Mammary epithelial cell (primary cell): ENCODE data around the gene MED27.

Experiments used
- CTCF ChIP-seq, 2 donors: IDR thresholded peaks in 1 of 2; conservative IDR thresholded peaks in 1 of 2; 2 replicates each; pipeline ENCODE4 v1.5.1; 2011 to 2012; ENCODE audit warnings: inconsistent platforms in 2 of 2, low read length in 2 of 2, mild to moderate bottlenecking in 2 of 2, control low read depth in 1 of 2, low read depth in 1 of 2; ENCODE audit not compliant: insufficient read depth in 1 of 2; ENCODE audit errors: extremely low read depth in 1 of 2
- EZH2 ChIP-seq: IDR thresholded peaks from 2 replicates; pipeline ENCODE4 v1.6.1; 2012; ENCODE audit warnings: low read length, inconsistent platforms, borderline replicate concordance

GRCh38 chr9:131965103-131965502 is 114.6 kb downstream of the MED27 start:
- TF ChIP-seq CTCF (conservative IDR thresholded peaks at IDR 0.05 in 1 of 2, IDR thresholded peaks at IDR 0.05 in 1 of 2; ENCODE audit: extremely low read depth in 1 of 2, insufficient read depth in 1 of 2, low read depth in 1 of 2, low read length in 2 of 2) (no peak), EZH2 (no peak)
